IPS DF 6.9 (cell line): ENCODE measurements around the gene CNOT2.

Source experiments
- DNase-seq: peaks from one replicate; pipeline ENCODE4 v3.0.0-alpha.2; 2013; ENCODE audit warnings: low read depth, low spot score
- H3K27ac ChIP-seq: one replicate; pipeline ENCODE4 v1.5.1; 2013; ENCODE audit warnings: low read length, control low read depth
- H3K27me3 ChIP-seq: 2 replicates; pipeline ENCODE4 v1.6.1; 2013; ENCODE audit warnings: mild to moderate bottlenecking, low read length; ENCODE audit not compliant: control insufficient read depth, insufficient read depth
- H3K36me3 ChIP-seq: 2 replicates; pipeline ENCODE4 v1.6.1; 2013; ENCODE audit warnings: low read length; ENCODE audit not compliant: control insufficient read depth, insufficient read depth
- H3K4me1 ChIP-seq: 2 replicates; pipeline ENCODE4 v1.6.1; 2013; ENCODE audit warnings: low read length; ENCODE audit not compliant: control insufficient read depth, insufficient read depth
- H3K4me3 ChIP-seq: 2 replicates; pipeline ENCODE4 v1.5.1; 2013; ENCODE audit warnings: mild to moderate bottlenecking, low read length
- H3K9me3 ChIP-seq: 2 replicates; pipeline ENCODE4 v1.6.1; 2013; ENCODE audit warnings: low read length, inconsistent platforms; ENCODE audit not compliant: control insufficient read depth, insufficient read depth
- WGBS: extraction: QIAGEN DNeasy Blood & Tissue Kit; methylation state at CpG from one replicate; pipeline ENCODE4 v1.1.7; 2013; ENCODE audit warnings: mixed read lengths, missing lambda C conversion rate; ENCODE audit not compliant: insufficient read length, insufficient coverage; 5-methylcytosine and 5-hydroxymethylcytosine counted together

The CNOT2 gene

GRCh38 chr12:70330158-70330557, 86.9 kb downstream of the CNOT2 start:
- Histone ChIP-seq H3K4me1 (no peaks in the 10 kb centered on the region), H3K27me3 (no peaks in the 10 kb centered on the region), H3K36me3 (no peaks in the 10 kb centered on the region), H3K27ac (no peak overlapping the region), H3K4me3 (no peak overlapping the region), H3K9me3 (no peaks in the 10 kb centered on the region)
- no peak for DNase-seq
- no CpG with 5 or more reads among the region's 2 CpGs for WGBS

- Histone ChIP-seq H3K36me3 (no peaks in the 10 kb centered on the region), H3K9me3 (no peaks in the 10 kb centered on the region), H3K27ac (no peak overlapping the region), H3K27me3 (no peaks in the 10 kb centered on the region), H3K4me1 (no peaks in the 10 kb centered on the region), H3K4me3 (no peak overlapping the region)
- no peak for DNase-seq
Observed at GRCh38 chr12:70332236-70332635, 89.0 kb downstream of the CNOT2 start.

GRCh38 chr12:70334742-70335141, 91.5 kb downstream of the CNOT2 start:
- Histone ChIP-seq H3K9me3 (no peaks in the 10 kb centered on the region), H3K27me3 (no peaks in the 10 kb centered on the region), H3K4me3 (no peak overlapping the region), H3K4me1 (no peaks in the 10 kb centered on the region), H3K27ac (no peak overlapping the region), H3K36me3 (peaks cover 5% of the 10 kb centered on the region; the same call in 1 of the 2 replicates)
- DNase-seq, result no peak
- no CpG with 5 or more reads among the region's 8 CpGs for WGBS

- no peaks in the 10 kb centered on the region for H3K27me3 ChIP-seq
- no peak for DNase-seq
- H3K27ac ChIP-seq, result no peak overlapping the region
- no CpG with 5 or more reads among the region's 2 CpGs for WGBS
- H3K4me3 ChIP-seq, result no peak overlapping the region
- no peaks in the 10 kb centered on the region for H3K4me1 ChIP-seq
- no peaks in the 10 kb centered on the region for H3K9me3 ChIP-seq
- H3K36me3 ChIP-seq, result peaks cover 7% of the 10 kb centered on the region; the same call in 1 of the 2 replicates
Observed at GRCh38 chr12:70338531-70338930, 95.3 kb downstream of the CNOT2 start.

GRCh38 chr12:70351076-70351475, 107.8 kb downstream of the CNOT2 start:
- no peaks in the 10 kb centered on the region; the same call in 1 of the 2 replicates for H3K36me3 ChIP-seq
- no CpG with 5 or more reads among the region's 2 CpGs for WGBS

GRCh38 chr12:70353780-70354660, 110.8 kb downstream of the CNOT2 start:
- no peak overlapping the region for H3K4me3 ChIP-seq
- DNase-seq, result no peak
- H3K27ac ChIP-seq, result no peak overlapping the region
- no peaks in the 10 kb centered on the region for H3K4me1 ChIP-seq
- no peaks in the 10 kb centered on the region for H3K27me3 ChIP-seq
- no peaks in the 10 kb centered on the region for H3K9me3 ChIP-seq
- no CpG with 5 or more reads among the region's 6 CpGs for WGBS
- no peaks in the 10 kb centered on the region; the same call in 1 of the 2 replicates for H3K36me3 ChIP-seq

More at GRCh38 chr12:70351076-70351475, 107.8 kb downstream of the CNOT2 start:
- Histone ChIP-seq H3K4me1 (no peaks in the 10 kb centered on the region), H3K9me3 (no peaks in the 10 kb centered on the region), H3K27ac (no peak overlapping the region), H3K4me3 (no peak overlapping the region), H3K27me3 (no peaks in the 10 kb centered on the region)
- DNase-seq, result no peak

- Histone ChIP-seq H3K27ac (no peak overlapping the region), H3K27me3 (no peaks in the 10 kb centered on the region), H3K4me1 (no peaks in the 10 kb centered on the region), H3K4me3 (no peak overlapping the region), H3K9me3 (no peaks in the 10 kb centered on the region), H3K36me3 (no peaks in the 10 kb centered on the region; the same call in 1 of the 2 replicates)
- DNase-seq, result no peak
- WGBS, result no CpG with 5 or more reads among the region's 3 CpGs
Observed at GRCh38 chr12:70354787-70355186, 111.6 kb downstream of the CNOT2 start.

GRCh38 chr12:70355972-70356371, 112.7 kb downstream of the CNOT2 start:
- WGBS, result no CpG with 5 or more reads among the region's 4 CpGs
- Histone ChIP-seq H3K4me3 (no peak overlapping the region), H3K27me3 (no peaks in the 10 kb centered on the region), H3K36me3 (no peaks in the 10 kb centered on the region; the same call in 1 of the 2 replicates), H3K9me3 (no peaks in the 10 kb centered on the region), H3K27ac (no peak overlapping the region), H3K4me1 (no peaks in the 10 kb centered on the region)
- DNase-seq, result no peak

GRCh38 chr12:70359458-70360197, 116.4 kb downstream of the CNOT2 start:
- H3K36me3 ChIP-seq, result no peaks in the 10 kb centered on the region
- no peak for DNase-seq
- no peak overlapping the region for H3K27ac ChIP-seq
- H3K4me1 ChIP-seq, result no peaks in the 10 kb centered on the region
- no peak overlapping the region for H3K4me3 ChIP-seq
- no CpG with 5 or more reads among the region's 1 CpG for WGBS
- H3K9me3 ChIP-seq, result no peaks in the 10 kb centered on the region
- no peaks in the 10 kb centered on the region for H3K27me3 ChIP-seq

- Histone ChIP-seq H3K36me3 (no peaks in the 10 kb centered on the region), H3K4me3 (no peak overlapping the region), H3K4me1 (no peaks in the 10 kb centered on the region), H3K27ac (no peak overlapping the region), H3K9me3 (no peaks in the 10 kb centered on the region), H3K27me3 (no peaks in the 10 kb centered on the region)
- no peak for DNase-seq
Observed at GRCh38 chr12:70360218-70360617, 117.0 kb downstream of the CNOT2 start.
